Stimulated activated CD4-positive, alpha-beta T cell treated with anti-CD3 and anti-CD28 coated beads, Interleukin-12 subunit alpha, Interleukin-12 subunit beta, amount 100 ng/mL, for 4 hours (primary cell): ENCODE measurements around the gene ITGAE.
"Not testable (repeated sequence)": the region's sequence is repeated elsewhere in the genome, so short reads cannot be mapped to it uniquely, and the experiment has no call there.

Experiments used
- DNase-seq: peaks from one replicate; pipeline ENCODE4 v3.0.0-alpha.2; 2020

The ITGAE gene

DNA sequence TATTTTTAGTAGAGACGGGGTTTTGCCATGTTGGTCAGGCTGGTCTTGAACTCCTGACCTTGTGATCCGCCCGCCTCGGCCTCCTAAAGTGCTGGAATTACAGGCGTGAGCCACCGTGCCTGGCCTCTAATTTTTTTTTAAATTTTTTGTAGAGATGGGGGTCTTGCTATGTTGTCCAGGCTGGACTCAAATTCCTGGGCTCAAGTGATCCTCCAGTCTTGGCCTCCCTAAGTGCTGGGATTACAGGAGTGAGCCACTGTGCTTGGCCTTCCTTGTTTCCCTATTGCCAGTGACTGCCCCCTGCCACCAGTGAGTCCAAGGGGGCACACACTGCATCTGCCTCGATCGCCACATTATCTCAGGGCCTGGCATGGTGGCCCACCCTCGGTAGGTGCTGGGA, 6.8 kb downstream of the ITGAE start:
- not testable (repeated sequence) for DNase-seq

DNA sequence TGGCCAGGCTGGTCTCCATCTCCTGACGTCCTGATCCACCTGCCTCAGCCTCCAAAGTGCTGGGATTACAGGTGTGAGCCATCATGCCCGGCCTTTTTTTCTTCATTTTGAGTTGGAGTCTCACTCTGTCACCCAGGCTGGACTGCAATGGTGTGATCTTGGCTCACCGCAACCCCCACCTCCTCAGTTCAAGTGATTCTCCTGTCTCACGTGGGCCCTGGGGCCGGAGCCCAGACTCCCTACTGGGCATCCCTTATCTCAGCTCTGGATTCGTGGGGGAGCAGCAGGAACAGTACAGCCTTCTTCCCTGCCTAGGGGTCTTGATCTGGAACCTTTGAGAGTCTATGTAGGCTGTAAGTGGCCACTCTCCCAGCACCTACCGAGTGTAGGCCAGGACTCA, 7.7 kb downstream of the ITGAE start:
- not testable (repeated sequence) for DNase-seq

- DNase-seq = no peak
These were observed 8.5 kb downstream of the ITGAE start for GRCh38 chr17:3792481-3792880.

- DNase-seq = no peak
These were observed 12.8 kb downstream of the ITGAE start for GRCh38 chr17:3788200-3788599.

GRCh38 chr17:3785323-3785722, 15.7 kb downstream of the ITGAE start:
- DNase-seq = not testable (repeated sequence)

- DNase-seq = no peak
These were observed 18.2 kb downstream of the ITGAE start for GRCh38 chr17:3782751-3783150.

DNA sequence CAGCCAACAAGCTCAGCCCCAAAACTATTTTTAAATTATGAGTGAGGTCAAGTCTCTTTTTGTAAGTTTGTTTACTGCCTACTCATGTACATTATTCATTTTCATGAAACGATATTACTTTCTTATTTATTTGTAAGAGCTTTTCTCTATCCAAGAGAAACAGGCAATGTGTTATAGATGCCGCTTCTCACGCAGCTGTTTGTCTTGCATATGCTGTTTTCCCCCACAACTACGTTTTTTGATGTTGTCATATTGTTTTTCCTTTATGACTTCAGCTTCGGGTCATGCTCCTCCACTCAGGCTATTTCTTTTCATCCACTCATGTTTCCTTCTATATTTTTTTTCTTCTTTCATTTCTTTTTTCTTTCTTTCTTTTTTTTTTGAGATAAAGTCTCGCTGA, 20.0 kb downstream of the ITGAE start:
- DNase-seq = no peak

GRCh38 chr17:3777366-3778120, 23.4 kb downstream of the ITGAE start:
- DNase-seq = no peak

GRCh38 chr17:3773966-3774365, 27.0 kb downstream of the ITGAE start:
- DNase-seq = no peak

- no peak for DNase-seq
These were observed 27.5 kb downstream of the ITGAE start for GRCh38 chr17:3773511-3773910.

DNA sequence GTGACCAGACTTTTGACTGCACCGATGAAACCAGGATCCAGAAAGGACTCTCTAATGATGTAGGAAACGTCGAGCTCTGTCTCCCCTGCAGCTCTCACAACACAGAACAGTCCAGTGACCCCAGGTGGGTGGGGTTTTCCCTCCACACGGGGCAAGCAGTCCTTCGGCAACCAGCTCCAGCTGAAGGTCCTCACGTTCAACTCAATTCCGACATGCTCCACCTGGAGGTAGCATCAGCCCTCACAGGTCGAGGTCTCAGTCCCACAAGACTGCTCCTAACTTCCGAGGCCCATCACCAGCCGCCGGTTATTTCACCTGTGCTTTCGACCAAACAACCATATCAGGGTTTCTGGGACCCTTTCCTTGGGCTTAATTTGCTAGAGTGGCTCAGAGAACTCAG, 28.2 kb downstream of the ITGAE start:
- DNase-seq = no peak

DNA sequence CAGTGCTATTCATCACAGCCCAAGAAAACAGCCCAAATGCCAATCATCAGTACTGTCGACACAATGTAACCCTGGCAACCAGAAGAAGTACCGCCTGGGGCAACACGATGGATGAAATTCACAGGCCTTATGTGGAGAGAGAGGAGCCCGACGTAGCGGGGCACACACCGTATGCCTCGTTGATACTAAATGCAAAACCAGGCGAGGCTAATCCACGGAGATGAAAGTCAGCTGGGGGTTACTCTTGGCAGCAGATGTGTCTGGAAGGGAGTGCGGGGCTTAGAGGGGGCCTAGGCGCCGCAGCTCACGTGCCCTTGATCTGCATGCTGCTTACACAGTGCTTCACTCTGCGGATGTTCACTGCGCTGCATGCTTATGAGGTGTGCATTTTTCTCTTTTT, 29.8 kb downstream of the ITGAE start:
- DNase-seq = no peak

DNA sequence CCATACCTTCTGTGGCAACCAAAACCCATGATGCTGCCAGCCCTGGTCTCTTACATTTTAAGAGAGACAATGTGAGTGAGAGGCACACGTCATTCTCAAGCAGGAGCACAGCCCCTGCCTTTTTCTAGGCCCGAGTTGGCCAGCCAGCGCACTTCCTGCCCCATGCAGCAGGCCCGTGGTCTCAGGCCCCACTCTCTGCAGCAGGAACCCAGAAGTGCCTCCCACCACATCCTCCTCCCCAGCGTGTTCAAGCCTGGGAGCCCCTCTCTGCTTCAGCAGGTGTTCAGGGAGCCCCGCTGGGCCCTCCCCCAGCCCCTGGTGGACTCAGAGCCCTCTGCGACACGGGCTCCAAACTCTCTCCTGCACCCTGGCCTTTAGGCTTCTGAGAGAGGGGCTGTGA, 30.5 kb downstream of the ITGAE start:
- DNase-seq = no peak

DNA sequence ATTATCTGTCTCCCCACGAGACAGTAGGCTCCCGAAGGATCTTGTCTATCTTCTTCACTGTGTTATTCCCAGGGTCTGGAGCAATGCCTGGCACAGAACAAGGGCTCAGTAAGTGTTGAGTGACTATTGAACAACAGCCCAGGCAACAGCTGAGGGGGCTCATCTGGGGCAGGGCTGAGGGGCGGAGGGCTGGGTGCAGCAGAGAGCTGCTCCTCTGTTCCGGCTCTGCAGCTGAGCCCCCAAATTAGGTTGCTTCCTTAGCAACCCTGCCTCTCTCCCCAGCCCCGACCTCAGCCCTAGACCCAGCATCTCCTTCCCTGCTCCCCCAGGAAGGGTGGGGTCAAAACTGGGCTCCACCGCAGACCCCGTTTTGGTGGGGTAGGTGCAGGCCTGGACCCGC, 32.2 kb downstream of the ITGAE start:
- DNase-seq = no peak

DNA sequence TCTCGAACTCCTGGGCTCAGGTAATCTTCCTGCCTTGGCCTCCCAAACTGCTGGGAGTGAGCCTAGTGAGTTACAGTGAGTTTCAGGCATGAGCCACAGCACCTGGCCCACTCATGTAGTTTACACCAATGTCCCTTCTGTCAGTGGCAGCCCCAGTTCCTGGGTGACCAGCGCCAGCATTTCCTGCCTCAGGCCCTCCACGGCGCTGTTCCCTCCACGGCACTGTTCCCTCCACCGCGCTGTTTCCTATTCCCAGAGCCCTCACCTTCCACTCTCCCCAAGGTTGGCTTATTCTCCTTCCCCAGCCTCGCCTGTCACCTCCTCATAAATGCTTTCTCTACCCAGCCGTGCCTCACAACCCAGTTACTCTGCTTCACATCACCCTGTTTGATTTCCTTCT, 32.6 kb downstream of the ITGAE start:
- no peak for DNase-seq

DNA sequence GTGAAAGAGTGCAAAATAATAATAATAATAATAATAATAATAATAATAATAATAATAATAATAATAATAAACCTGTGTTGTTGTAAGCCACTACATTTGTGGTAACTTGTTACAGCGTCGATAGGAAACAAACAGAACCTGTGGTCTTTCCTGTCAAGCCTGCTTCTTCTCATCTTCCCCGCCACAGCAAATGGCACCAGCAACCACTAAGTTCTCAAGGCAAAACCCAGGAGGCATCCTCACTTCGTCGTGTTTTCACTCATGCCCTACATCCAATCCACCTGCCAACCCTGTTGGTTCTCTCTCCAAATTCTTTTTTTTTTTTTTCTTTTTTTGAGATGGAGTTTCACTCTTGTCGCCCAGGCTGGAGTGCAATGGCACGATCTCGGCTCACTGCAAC, 34.2 kb downstream of the ITGAE start:
- DNase-seq = no peak

DNA sequence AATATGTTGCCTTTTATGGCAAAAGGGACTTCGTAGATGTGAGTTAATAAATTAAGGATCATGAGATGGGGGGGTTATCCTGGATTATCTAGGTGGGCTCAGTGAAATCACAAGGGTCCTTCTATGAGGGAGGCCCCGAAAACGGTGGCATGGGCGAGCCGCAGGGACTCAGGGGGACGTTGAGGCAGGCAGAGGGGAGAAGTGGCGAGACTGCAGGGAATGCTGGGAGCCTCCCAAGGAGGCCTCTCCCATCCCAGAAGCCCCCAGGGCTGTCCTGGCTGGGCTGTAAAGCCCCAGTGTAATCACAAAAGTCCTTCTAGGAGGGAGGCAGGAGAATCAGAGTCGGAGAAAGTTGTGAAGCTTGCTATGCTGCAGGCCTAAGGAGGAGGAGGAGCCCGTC, 35.0 kb downstream of the ITGAE start:
- DNase-seq = no peak

DNA sequence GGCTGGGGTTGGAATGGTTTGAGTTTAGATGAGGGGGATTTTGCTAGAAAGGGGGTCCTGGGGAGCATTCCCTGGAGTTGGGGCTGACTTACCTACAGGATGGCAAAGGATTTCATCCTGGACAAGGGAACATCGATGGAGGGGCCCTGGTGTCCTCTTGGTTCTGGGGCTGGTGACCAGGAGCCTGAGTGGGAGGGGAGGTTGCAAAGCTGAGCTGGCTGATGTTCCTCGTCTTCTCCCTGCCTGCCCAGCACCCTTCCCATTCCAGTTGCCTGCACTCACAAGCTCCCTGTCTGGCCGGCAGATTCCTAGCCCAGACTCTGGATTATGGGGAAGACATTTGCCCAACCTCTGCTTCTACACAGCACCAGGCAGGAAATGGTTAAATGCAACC, 37.2 kb downstream of the ITGAE start:
- DNase-seq = no peak

DNA sequence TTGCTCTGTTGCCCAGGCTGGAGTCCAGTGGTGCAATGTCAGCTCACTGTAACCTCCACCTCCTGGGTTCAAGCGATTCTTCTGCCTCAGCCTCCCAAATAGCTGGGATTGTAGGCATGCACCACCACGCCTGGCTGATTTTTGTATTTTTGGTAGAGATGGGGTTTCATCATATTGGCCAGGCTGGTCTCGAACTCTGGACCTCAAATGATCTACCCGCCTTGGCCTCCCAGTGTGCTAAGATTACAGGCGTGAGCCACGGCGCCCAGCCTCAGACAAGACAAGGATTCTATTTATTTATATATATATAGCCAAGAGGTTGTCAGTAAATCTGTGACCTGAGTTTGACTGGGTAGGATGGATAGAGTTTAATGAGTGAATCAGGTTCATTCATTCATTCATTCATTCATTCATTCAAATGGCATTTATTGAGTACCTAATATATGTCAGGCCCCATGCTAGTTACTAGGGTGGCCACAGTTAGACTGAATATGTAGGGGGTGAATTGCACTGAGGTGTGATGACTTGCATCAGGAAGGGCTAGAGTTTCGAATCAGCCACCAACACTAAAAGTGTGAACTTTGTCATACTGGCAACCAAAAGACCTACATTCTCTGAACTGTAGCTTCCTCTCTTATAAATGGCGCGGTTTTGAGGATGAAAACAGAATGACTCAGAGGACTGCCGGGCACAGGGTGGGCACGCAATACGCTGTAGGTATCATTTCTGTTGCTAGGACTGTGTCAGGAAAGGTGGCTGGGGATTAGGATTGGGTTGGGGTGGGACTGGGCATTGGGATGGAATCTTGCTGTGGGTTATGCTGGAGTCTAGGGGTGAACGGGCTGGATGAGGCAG, 37.8 kb downstream of the ITGAE start:
- DNase-seq = no peak

DNA sequence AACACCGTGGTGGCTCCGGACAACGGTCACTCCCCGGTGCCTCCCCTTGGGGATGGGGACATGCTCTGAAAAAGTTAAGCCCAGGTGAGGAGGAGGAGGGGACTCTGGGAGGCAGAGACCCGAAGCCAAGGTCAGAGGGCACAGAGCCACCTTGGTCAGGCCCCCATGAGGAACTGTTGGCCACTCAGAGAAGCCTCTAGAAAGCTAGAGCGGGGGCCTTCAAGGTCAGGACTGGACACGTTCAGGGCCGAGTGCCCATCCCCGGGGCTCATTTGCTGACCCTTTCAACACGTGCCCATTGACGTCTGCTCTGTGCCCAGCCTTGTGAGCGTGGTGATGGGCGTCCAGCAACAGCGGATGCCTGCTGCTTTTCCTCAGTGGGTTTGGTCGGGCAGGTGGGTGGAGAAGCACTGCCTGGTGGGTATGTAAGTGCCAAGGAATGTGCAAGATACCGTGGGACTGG, 39.0 kb downstream of the ITGAE start:
- no peak for DNase-seq

GRCh38 chr17:3761036-3761917, 39.7 kb downstream of the ITGAE start:
- DNase-seq = no peak

GRCh38 chr17:3759597-3760216, 41.3 kb downstream of the ITGAE start:
- DNase-seq = no peak
